HG03378 (cell line): Measurements from ENCODE around the gene WDR62.

Experiments
- ATAC-seq: cut with Tn5 transposase; IDR thresholded peaks from one replicate; pipeline ENCODE4 v1.9.1; 2021; ENCODE audit warnings: mild to moderate bottlenecking, moderate library complexity; ENCODE audit not compliant: unreplicated experiment

Gene WDR62

GRCh38 chr19:36054733-36055686 lies at the start of gene WDR62:
Gene WDR62, plus strand, starts transcription at chr19:36054897. Its CDS starts 75 bp downstream, at chr19:36054972.
- ATAC-seq = peak; percentile 69

- ATAC-seq = no peak
Measured at GRCh38 chr19:36006955-36007354, 47.7 kb upstream of the WDR62 start.

- no peak for ATAC-seq
Measured at GRCh38 chr19:36008336-36008978, 46.2 kb upstream of the WDR62 start, which contains the start of gene SYNE4. Gene SYNE4, minus strand, starts transcription at chr19:36008813. Its CDS starts 132 bp downstream, at chr19:36008681.

- ATAC-seq = no peak
Measured at GRCh38 chr19:36009220-36009619, 45.5 kb upstream of the WDR62 start.

GRCh38 chr19:36009633-36010379 lies 44.9 kb upstream of the WDR62 start:
- no peak for ATAC-seq

- ATAC-seq = no peak
Measured at GRCh38 chr19:36010402-36010801, 44.3 kb upstream of the WDR62 start.

GRCh38 chr19:36013280-36014011 lies 41.3 kb upstream of the WDR62 start:
- no peak for ATAC-seq

GRCh38 chr19:36014012-36014924 lies 40.4 kb upstream of the WDR62 start, which contains the start of gene ALKBH6:
Gene ALKBH6, minus strand, starts transcription at chr19:36014213. Its CDS starts 816 bp downstream, at chr19:36013397.
- peak; percentile 93 for ATAC-seq

GRCh38 chr19:36019061-36019670 lies 35.5 kb upstream of the WDR62 start:
- ATAC-seq = no peak

- ATAC-seq = no peak
Measured at GRCh38 chr19:36023432-36023831, 31.3 kb upstream of the WDR62 start.

- no peak for ATAC-seq
Measured at GRCh38 chr19:36025541-36025940, 29.2 kb upstream of the WDR62 start.

- ATAC-seq = no peak
Measured at GRCh38 chr19:36026091-36026876, 28.4 kb upstream of the WDR62 start.

GRCh38 chr19:36027696-36028095 lies 27.0 kb upstream of the WDR62 start:
- no peak for ATAC-seq

- no peak for ATAC-seq
Measured at GRCh38 chr19:36028313-36029041, 26.2 kb upstream of the WDR62 start.

- no peak for ATAC-seq
Measured at GRCh38 chr19:36030264-36031148, 24.2 kb upstream of the WDR62 start.

- ATAC-seq = no peak
Measured at GRCh38 chr19:36031308-36031707, 23.4 kb upstream of the WDR62 start.
